ENCODE measurements around the gene TTC39B. TPM values are rescaled to one million over a fixed set of nuclear protein-coding genes. Genes with fewer than 3 reads are reported as not detected.

Gene TTC39B
- total and polyA plus RNA-seq, 9 donors = 1.4 to 4.3 (median 2.4) TPM

- Histone ChIP-seq H3K4me3 (ENCODE audit: low read length) (no peak overlapping the region), H3K36me3 (ENCODE audit: control insufficient read depth, insufficient read depth, low read length) (no peaks in the 10 kb centered on the region), H3K9me3 (replicated peaks; ENCODE audit: control insufficient read depth, low read depth, low read length) (no peaks in the 10 kb centered on the region), H3K27me3 (ENCODE audit: control insufficient read depth, insufficient read depth, low read length) (no peaks in the 10 kb centered on the region), H3K4me1 (ENCODE audit: control insufficient read depth, insufficient read depth, low read length) (no peaks in the 10 kb centered on the region), H3K27ac (ENCODE audit: low read length) (no peak overlapping the region)
- no peak for DNase-seq
These were observed 88.0 kb downstream of the TTC39B start for GRCh38 chr9:15218994-15219393.

- no peak for DNase-seq
- Histone ChIP-seq H3K27ac (ENCODE audit: low read length) (no peak overlapping the region), H3K9me3 (replicated peaks; ENCODE audit: control insufficient read depth, low read depth, low read length) (no peaks in the 10 kb centered on the region), H3K36me3 (ENCODE audit: control insufficient read depth, insufficient read depth, low read length) (no peaks in the 10 kb centered on the region), H3K4me3 (ENCODE audit: low read length) (no peak overlapping the region), H3K4me1 (ENCODE audit: control insufficient read depth, insufficient read depth, low read length) (no peaks in the 10 kb centered on the region), H3K27me3 (ENCODE audit: control insufficient read depth, insufficient read depth, low read length) (no peaks in the 10 kb centered on the region)
- WGBS (ENCODE audit: insufficient coverage) = 100% methylated on average over 1 of the region's 5 CpGs
These were observed 93.8 kb downstream of the TTC39B start for GRCh38 chr9:15213249-15213648.

DNA sequence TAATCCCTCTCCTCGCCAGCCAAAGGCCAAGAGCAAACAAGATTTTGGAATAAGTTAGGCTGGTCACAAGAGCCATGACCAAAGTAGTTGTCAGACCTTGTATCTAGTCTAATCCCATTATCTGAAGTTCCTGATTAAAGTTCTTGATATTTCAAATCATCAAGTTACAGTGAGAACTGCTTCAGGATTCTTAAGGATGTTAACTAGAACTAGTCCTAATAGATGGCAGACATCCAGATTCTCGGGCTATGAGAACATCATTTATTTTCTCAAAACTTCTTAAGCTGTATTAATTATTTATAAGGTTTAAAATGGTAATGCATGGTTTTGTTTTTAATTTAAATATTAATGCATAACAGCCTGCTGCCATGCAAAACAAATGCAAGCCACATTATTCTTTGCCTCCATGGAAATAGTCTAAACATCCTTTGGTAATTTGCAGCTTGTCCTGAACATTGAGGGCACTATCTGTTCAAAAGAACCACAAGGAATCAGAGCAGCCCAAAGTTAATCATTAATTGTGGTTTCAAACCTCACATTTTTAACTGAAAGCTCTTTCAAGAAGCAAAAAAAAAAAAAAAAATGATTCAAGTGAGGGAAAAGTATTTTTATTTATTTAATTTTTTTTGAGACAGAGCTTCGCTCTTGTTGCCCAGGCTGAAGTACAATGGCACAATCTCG, 95.1 kb downstream of the TTC39B start:
- 90% methylated on average over 2 of the region's 4 CpGs for WGBS (ENCODE audit: insufficient coverage)
- Histone ChIP-seq H3K4me3 (ENCODE audit: low read length) (no peak overlapping the region), H3K27me3 (ENCODE audit: control insufficient read depth, insufficient read depth, low read length) (no peaks in the 10 kb centered on the region), H3K9me3 (replicated peaks; ENCODE audit: control insufficient read depth, low read depth, low read length) (no peaks in the 10 kb centered on the region), H3K4me1 (ENCODE audit: control insufficient read depth, insufficient read depth, low read length) (no peaks in the 10 kb centered on the region), H3K27ac (ENCODE audit: low read length) (no peak overlapping the region), H3K36me3 (ENCODE audit: control insufficient read depth, insufficient read depth, low read length) (no peaks in the 10 kb centered on the region)
- DNase-seq = peak; percentile 29

DNA sequence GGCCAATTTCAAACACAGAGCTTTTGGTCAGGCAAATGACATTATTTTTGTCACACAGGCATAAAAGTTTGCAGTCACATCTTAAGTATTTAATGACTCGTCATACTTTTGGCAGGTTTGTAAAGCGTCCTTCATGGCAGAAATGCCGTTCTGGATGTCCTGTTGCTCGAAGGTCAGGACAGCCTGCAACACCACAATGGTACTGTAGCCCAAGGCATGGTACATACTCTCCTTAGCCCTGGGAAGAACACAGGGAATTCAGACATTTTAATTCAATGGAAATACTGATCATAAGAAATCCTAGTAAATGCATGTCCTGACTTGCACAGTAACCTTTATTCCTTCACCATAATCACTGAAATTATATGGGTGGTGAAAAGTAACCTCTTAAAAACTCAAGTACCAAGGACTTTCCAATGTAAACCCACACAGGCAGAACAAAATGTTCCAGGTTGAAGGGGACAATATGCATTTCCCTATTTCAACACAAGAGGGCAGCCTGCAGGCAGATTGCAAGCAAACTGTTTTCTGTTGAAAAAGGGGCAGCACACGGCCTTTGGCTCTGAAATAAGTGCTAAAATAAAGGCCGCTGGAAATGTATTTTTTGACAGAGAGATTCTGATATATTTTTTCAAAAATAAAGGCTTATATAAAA, 95.7 kb downstream of the TTC39B start:
- 78% methylated on average over 3 of the region's 6 CpGs for WGBS (ENCODE audit: insufficient coverage)
- DNase-seq = peak; percentile 82

GRCh38 chr9:15206903-15207696, 99.9 kb downstream of the TTC39B start:
- no peaks in the 10 kb centered on the region for H3K9me3 ChIP-seq (replicated peaks; ENCODE audit: control insufficient read depth, low read depth, low read length)
- no peaks in the 10 kb centered on the region for H3K4me1 ChIP-seq (ENCODE audit: control insufficient read depth, insufficient read depth, low read length)
- DNase-seq = no peak
- H3K27ac ChIP-seq (ENCODE audit: low read length) = no peak overlapping the region
- no CpG with 5 or more reads among the region's 3 CpGs for WGBS (ENCODE audit: insufficient coverage)
- H3K27me3 ChIP-seq (ENCODE audit: control insufficient read depth, insufficient read depth, low read length) = no peaks in the 10 kb centered on the region
- no peak overlapping the region for H3K4me3 ChIP-seq (ENCODE audit: low read length)
- no peaks in the 10 kb centered on the region for H3K36me3 ChIP-seq (ENCODE audit: control insufficient read depth, insufficient read depth, low read length)

More for the DNA sequence above, 95.7 kb downstream of the TTC39B start:
- Histone ChIP-seq H3K27ac (ENCODE audit: low read length) (no peak overlapping the region), H3K27me3 (ENCODE audit: control insufficient read depth, insufficient read depth, low read length) (no peaks in the 10 kb centered on the region), H3K4me1 (ENCODE audit: control insufficient read depth, insufficient read depth, low read length) (no peaks in the 10 kb centered on the region), H3K36me3 (ENCODE audit: control insufficient read depth, insufficient read depth, low read length) (no peaks in the 10 kb centered on the region), H3K4me3 (ENCODE audit: low read length) (no peak overlapping the region), H3K9me3 (replicated peaks; ENCODE audit: control insufficient read depth, low read depth, low read length) (no peaks in the 10 kb centered on the region)

GRCh38 chr9:15205632-15206420, 101.2 kb downstream of the TTC39B start:
- Histone ChIP-seq H3K4me3 (ENCODE audit: low read length) (no peak overlapping the region), H3K36me3 (ENCODE audit: control insufficient read depth, insufficient read depth, low read length) (no peaks in the 10 kb centered on the region), H3K27me3 (ENCODE audit: control insufficient read depth, insufficient read depth, low read length) (no peaks in the 10 kb centered on the region), H3K27ac (ENCODE audit: low read length) (no peak overlapping the region), H3K4me1 (ENCODE audit: control insufficient read depth, insufficient read depth, low read length) (no peaks in the 10 kb centered on the region), H3K9me3 (replicated peaks; ENCODE audit: control insufficient read depth, low read depth, low read length) (no peaks in the 10 kb centered on the region)
- 86% methylated on average over 4 of the region's 7 CpGs for WGBS (ENCODE audit: insufficient coverage)
- no peak for DNase-seq

GRCh38 chr9:15203581-15203980, 103.4 kb downstream of the TTC39B start:
- no peaks in the 10 kb centered on the region for H3K9me3 ChIP-seq (replicated peaks; ENCODE audit: control insufficient read depth, low read depth, low read length)
- no peak overlapping the region for H3K27ac ChIP-seq (ENCODE audit: low read length)
- no peaks in the 10 kb centered on the region for H3K36me3 ChIP-seq (ENCODE audit: control insufficient read depth, insufficient read depth, low read length)
- H3K4me3 ChIP-seq (ENCODE audit: low read length) = no peak overlapping the region
- no peaks in the 10 kb centered on the region for H3K4me1 ChIP-seq (ENCODE audit: control insufficient read depth, insufficient read depth, low read length)
- no peaks in the 10 kb centered on the region for H3K27me3 ChIP-seq (ENCODE audit: control insufficient read depth, insufficient read depth, low read length)
- WGBS (ENCODE audit: insufficient coverage) = 29% methylated on average over 1 of the region's 3 CpGs
- DNase-seq = no peak

GRCh38 chr9:15200111-15200510, 106.9 kb downstream of the TTC39B start:
- no peak for DNase-seq
- Histone ChIP-seq H3K9me3 (replicated peaks; ENCODE audit: control insufficient read depth, low read depth, low read length) (peaks cover 2% of the 10 kb centered on the region), H3K36me3 (ENCODE audit: control insufficient read depth, insufficient read depth, low read length) (no peaks in the 10 kb centered on the region), H3K4me3 (ENCODE audit: low read length) (no peak overlapping the region), H3K27ac (ENCODE audit: low read length) (no peak overlapping the region), H3K4me1 (ENCODE audit: control insufficient read depth, insufficient read depth, low read length) (no peaks in the 10 kb centered on the region), H3K27me3 (ENCODE audit: control insufficient read depth, insufficient read depth, low read length) (no peaks in the 10 kb centered on the region)
- WGBS (ENCODE audit: insufficient coverage) = no CpG with 5 or more reads among the region's 3 CpGs

DNA sequence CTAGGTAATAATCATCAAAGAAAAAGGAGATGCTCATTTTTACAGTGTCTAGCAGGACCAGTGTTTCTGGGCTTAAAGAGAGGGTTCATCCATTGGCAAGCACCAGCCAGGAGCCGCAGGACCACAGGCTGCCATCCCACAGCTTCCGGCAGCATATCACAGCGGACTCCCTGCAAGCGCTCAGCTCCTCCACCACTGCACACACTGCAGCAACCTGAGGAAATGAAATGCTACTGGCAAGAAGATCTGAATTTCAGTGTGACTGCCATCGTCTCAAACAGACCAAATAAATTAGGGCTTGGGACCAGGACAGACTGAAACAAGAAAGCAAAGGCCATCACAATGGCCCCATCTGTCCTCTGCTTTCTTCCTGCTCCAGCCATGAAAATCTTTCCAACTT, 114.2 kb downstream of the TTC39B start:
- Histone ChIP-seq H3K27me3 (ENCODE audit: control insufficient read depth, insufficient read depth, low read length) (no peaks in the 10 kb centered on the region), H3K36me3 (ENCODE audit: control insufficient read depth, insufficient read depth, low read length) (no peaks in the 10 kb centered on the region), H3K4me3 (ENCODE audit: low read length) (no peak overlapping the region), H3K4me1 (ENCODE audit: control insufficient read depth, insufficient read depth, low read length) (no peaks in the 10 kb centered on the region), H3K27ac (ENCODE audit: low read length) (no peak overlapping the region), H3K9me3 (replicated peaks; ENCODE audit: control insufficient read depth, low read depth, low read length) (peaks cover 2% of the 10 kb centered on the region)
- DNase-seq = no peak
- whole genome bisulfite sequencing (ENCODE audit: insufficient coverage) = 94% methylated on average over 4 of the region's 5 CpGs

GRCh38 chr9:15191378-15191777, 115.6 kb downstream of the TTC39B start:
- Histone ChIP-seq H3K4me1 (ENCODE audit: control insufficient read depth, insufficient read depth, low read length) (no peaks in the 10 kb centered on the region), H3K36me3 (ENCODE audit: control insufficient read depth, insufficient read depth, low read length) (peaks cover 3% of the 10 kb centered on the region), H3K4me3 (ENCODE audit: low read length) (no peak overlapping the region), H3K27ac (ENCODE audit: low read length) (no peak overlapping the region), H3K9me3 (replicated peaks; ENCODE audit: control insufficient read depth, low read depth, low read length) (peaks cover 2% of the 10 kb centered on the region), H3K27me3 (ENCODE audit: control insufficient read depth, insufficient read depth, low read length) (no peaks in the 10 kb centered on the region)
- no peak for DNase-seq

All from muscle of leg (tissue), 11 donors.